Midbrain (tissue), 1 donor: ENCODE results near the gene SECTM1.
A peak's percentile ranks its signal among the peaks of the same experiment; 100 is the strongest.
"Not testable (repeated sequence)": the region's sequence is repeated elsewhere in the genome, so short reads cannot be mapped to it uniquely, and the experiment has no call there.

ENCODE experiments used
- DNase-seq: peaks from one replicate; lab custom pipeline; 2025; lab: John Stamatoyannopoulos, UW

Gene SECTM1

GRCh38 chr17:82347994-82348393, 14.4 kb upstream of the SECTM1 start:
- DNase-seq: not testable (repeated sequence)

GRCh38 chr17:82346342-82347300, 13.1 kb upstream of the SECTM1 start:
- no peak for DNase-seq

GRCh38 chr17:82345151-82345976, 11.8 kb upstream of the SECTM1 start:
- DNase-seq: no peak

- no peak for DNase-seq
Measured at GRCh38 chr17:82344175-82344907, 10.8 kb upstream of the SECTM1 start.

- DNase-seq: no peak
Measured at GRCh38 chr17:82343560-82343959, 10.0 kb upstream of the SECTM1 start.

GRCh38 chr17:82342361-82343079, 9.0 kb upstream of the SECTM1 start:
- no peak for DNase-seq

- DNase-seq: no peak
Measured at GRCh38 chr17:82339634-82340580, 6.3 kb upstream of the SECTM1 start.

- no peak for DNase-seq
Measured at GRCh38 chr17:82338858-82339633, 5.5 kb upstream of the SECTM1 start.

- no peak for DNase-seq
Measured at GRCh38 chr17:82334622-82335394, 1.2 kb upstream of the SECTM1 start.

GRCh38 chr17:82334204-82334621, 647 bp upstream of the SECTM1 start:
- DNase-seq: no peak

- DNase-seq: peak; percentile 10
Measured at GRCh38 chr17:82332669-82333278, 792 bp downstream of the SECTM1 start.

GRCh38 chr17:82331345-82331939, 2.1 kb downstream of the SECTM1 start:
- DNase-seq: no peak

- no peak for DNase-seq
Measured at GRCh38 chr17:82330322-82331239, 3.0 kb downstream of the SECTM1 start.

- DNase-seq: no peak
Measured at GRCh38 chr17:82329683-82330321, 3.8 kb downstream of the SECTM1 start.

- DNase-seq: no peak
Measured at GRCh38 chr17:82328994-82329507, 4.5 kb downstream of the SECTM1 start.
